HG03432 (cell line): ENCODE data around the gene OARD1.

ENCODE experiments used
- ATAC-seq: cut with Tn5 transposase; IDR thresholded peaks from one replicate; pipeline ENCODE4 v1.9.1; 2021; ENCODE audit warnings: mild to moderate bottlenecking, moderate library complexity; ENCODE audit not compliant: unreplicated experiment

Gene OARD1

GRCh38 chr6:41050536-41050935 is 21.6 kb downstream of the OARD1 start:
- ATAC-seq, result no peak

DNA sequence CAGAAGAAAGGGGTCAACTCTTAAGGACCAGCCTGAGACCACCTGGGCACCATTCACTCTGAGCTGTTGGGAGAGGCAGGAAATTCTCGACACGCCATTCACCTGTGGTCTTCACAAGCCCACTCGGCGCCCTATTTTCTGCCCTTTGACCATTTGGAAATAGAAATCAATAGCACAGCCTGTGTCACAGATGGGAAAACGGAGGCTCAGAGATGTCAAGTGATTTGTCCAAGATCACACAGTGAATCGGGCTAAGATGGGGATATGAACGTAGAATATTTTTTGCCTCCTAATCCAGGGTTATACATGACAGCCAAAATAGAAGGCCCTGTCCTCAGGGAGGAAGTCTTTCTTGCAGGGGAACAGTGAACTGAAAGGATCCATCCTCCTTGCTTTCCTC is 22.2 kb downstream of the OARD1 start:
- ATAC-seq, result no peak

DNA sequence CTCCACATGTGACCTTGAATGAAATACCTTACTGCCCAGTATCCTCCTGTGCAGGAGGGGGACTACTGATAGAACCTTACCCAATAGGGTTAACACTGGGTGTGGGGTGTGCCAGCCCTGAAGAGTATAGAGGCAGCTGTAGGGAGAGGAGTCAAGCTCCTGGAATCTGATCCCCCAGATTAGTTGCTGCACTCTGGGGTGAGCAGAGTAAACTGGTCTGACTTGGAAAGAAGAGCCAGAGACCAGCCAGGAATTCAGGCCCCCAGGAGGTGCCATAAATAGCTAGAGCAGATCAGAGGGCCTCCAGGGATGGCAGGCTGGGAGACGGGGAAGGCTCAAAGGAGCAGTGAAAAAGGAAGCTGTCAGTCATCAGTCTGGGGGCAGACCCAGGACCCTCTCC is 22.6 kb downstream of the OARD1 start:
- ATAC-seq, result no peak

- ATAC-seq, result no peak
Observed at GRCh38 chr6:41047745-41048732, 24.1 kb downstream of the OARD1 start.

- no peak for ATAC-seq
Observed at GRCh38 chr6:41047306-41047705, 24.9 kb downstream of the OARD1 start.

DNA sequence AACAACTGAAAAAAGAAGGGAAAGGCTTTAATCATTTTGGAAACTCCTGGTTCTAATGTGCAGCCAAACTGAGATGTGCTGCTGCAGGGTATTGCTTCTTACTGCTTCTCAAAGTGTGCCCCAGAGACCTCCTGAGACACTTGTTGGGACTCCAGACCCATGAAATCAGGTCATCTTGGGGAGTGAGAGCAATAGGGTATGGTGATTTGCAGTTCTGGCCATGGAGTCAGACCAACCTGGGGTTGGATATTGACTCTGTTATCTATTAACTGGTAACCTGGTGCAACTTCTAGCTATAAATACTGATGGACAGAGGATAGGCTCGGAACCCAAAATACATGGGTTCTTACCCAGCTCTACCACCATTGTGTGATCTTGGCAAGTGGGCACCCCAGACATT is 26.1 kb downstream of the OARD1 start:
- ATAC-seq, result no peak

- ATAC-seq, result no peak
Observed at GRCh38 chr6:41045664-41046063, 26.5 kb downstream of the OARD1 start.

- ATAC-seq, result no peak
Observed at GRCh38 chr6:41043151-41043550, 29.0 kb downstream of the OARD1 start.

- no peak for ATAC-seq
Observed at GRCh38 chr6:41042226-41043055, 29.7 kb downstream of the OARD1 start, which contains the start of gene TSPO2. Gene TSPO2 (plus strand): TSS chr6:41042467. CDS start chr6:41042986, 519 bp downstream.

DNA sequence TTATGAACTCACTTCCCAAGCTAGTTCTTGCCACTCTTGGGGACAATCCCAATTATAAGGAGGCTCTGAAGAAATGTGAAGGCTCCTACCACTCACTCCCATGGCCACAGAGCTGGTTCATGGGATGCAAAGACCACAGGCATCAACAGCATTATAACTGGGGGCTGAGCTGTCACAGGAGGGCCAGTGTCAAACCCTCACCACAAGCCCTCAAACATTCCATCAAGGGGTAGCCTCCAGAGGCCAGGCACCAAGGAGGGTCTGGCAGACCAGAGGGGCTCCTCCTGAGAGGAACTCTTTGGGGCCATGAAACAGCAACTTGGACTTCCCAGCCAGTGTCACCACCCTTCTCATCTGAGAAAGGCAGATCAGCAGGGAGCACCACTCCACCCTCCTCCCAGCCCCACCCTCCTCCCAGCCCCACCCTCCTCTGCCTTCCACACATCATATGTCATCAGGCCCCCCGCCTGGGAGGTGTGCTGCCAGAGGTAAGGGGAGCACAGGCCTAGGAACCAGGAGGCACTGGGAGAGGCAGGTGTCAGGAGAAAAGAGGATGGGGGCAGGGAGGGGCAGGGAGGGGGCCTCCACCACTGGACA is 31.1 kb downstream of the OARD1 start:
- no peak for ATAC-seq

- ATAC-seq, result peak; percentile 49
Observed at GRCh38 chr6:41040101-41040939, 31.8 kb downstream of the OARD1 start.

GRCh38 chr6:41039060-41039998 is 32.8 kb downstream of the OARD1 start, which contains the start of gene UNC5CL:
Gene UNC5CL (minus strand): TSS chr6:41039221. CDS start chr6:41035074, 4,147 bp downstream.
- no peak for ATAC-seq

GRCh38 chr6:41038205-41038604 is 34.0 kb downstream of the OARD1 start:
- no peak for ATAC-seq

- ATAC-seq, result no peak
Observed at GRCh38 chr6:41037107-41037900, 34.9 kb downstream of the OARD1 start.

DNA sequence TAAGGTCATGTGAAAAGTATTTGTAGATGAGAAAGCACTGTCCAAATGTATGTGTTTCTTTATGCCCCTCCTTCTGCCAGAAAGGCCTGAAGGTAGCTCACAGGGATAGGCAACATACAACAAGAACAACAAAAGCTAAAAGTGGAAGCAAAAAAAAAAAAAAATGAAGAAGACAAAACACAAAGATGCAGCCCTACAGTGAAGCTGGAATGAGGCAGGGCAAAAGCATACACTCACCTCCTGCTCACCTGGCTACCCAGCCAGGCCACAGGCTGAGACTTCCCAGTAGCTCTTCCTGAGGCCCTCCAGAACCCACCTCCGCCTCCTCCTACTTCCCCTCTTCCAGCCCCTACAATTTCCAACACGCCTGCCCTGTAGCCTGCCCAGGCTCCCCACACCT is 35.6 kb downstream of the OARD1 start:
- no peak for ATAC-seq

GRCh38 chr6:41036186-41036585 is 36.0 kb downstream of the OARD1 start:
- no peak for ATAC-seq

GRCh38 chr6:41033776-41034175 is 38.4 kb downstream of the OARD1 start:
- no peak for ATAC-seq

DNA sequence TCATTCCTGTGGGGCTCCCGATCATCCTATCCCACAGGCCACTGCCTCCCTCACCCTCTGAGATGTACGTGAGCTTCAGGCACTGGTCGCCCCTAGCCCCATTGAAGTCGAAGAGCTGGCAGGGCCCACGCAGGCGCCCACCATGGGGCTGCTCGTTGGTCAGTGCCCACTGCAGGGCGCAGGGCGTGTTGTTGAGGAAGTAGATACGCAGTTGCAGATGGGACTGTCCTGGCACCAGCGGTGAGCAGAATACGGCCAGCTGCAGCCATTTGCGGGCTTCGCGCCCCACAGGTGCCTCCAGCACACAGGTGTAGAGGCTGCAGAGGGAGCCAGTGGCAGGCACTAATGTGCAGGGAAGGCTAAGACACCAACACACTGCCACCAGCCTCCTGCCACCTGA is 39.3 kb downstream of the OARD1 start:
- ATAC-seq, result no peak
